Omental fat pad (tissue), 4 donors: ENCODE results near the gene PI4K2A. TPM values are rescaled to one million over a fixed set of nuclear protein-coding genes. Genes with fewer than 3 reads are reported as not detected.
"Not testable (repeated sequence)": the region's sequence is repeated elsewhere in the genome, so short reads cannot be mapped to it uniquely, and the experiment has no call there.

Experiments
- ATAC-seq: fragments of 150-250 bp; one replicate; pipeline ENCODE4 v1.9.1; 2016; ENCODE audit warnings: mild to moderate bottlenecking, moderate library complexity; ENCODE audit not compliant: low FRiP score
- DNase-seq: peaks from one replicate; pipeline ENCODE4 v3.0.0-alpha.2; 2019; ENCODE audit warnings: low spot score
- CTCF ChIP-seq, 3 donors: fragments of 450-650 bp; IDR thresholded peaks; one replicate each; pipeline ENCODE4 v1.5.1; 2016 to 2017; ENCODE audit warnings: antibody characterized with exemption in 3 of 3, mild to moderate bottlenecking in 3 of 3, moderate library complexity in 2 of 3
- total RNA-seq, 4 donors: library from RNA; depleted of rRNA; stranded (reverse); fragments of >200 nt; gene quantifications; one replicate each; pipeline ENCODE4 v1.1.0, GENCODE V29; 2016

PI4K2A gene
- total RNA-seq, 4 donors from 2014 or later: 11.7 to 33.9 (median 17.8) TPM

- ATAC-seq: no peak
- no peak for TF ChIP-seq CTCF (IDR thresholded peaks at IDR 0.05)
- DNase-seq: no peak
These were observed 34.8 kb downstream of the PI4K2A start for GRCh38 chr10:97675222-97675621.

- ATAC-seq (peak; percentile 74), DNase-seq (no peak)
- no peak for TF ChIP-seq CTCF (IDR thresholded peaks at IDR 0.05)
These were observed 36.5 kb downstream of the PI4K2A start for GRCh38 chr10:97676770-97677581.

- ATAC-seq (no peak), DNase-seq (no peak)
- TF ChIP-seq CTCF (IDR thresholded peaks at IDR 0.05): no peak
These were observed 39.1 kb downstream of the PI4K2A start for GRCh38 chr10:97679594-97679993.

GRCh38 chr10:97682042-97682441, 41.6 kb downstream of the PI4K2A start:
- DNase-seq (no peak), ATAC-seq (no peak)
- TF ChIP-seq CTCF (IDR thresholded peaks at IDR 0.05): no peak

GRCh38 chr10:97683556-97684367, 43.3 kb downstream of the PI4K2A start:
- TF ChIP-seq CTCF (IDR thresholded peaks at IDR 0.05): no peak
- DNase-seq: no peak
- ATAC-seq: no peak

- DNase-seq, ATAC-seq: not testable (repeated sequence)
These were observed 43.9 kb downstream of the PI4K2A start for GRCh38 chr10:97684368-97684713.

GRCh38 chr10:97684866-97685394, 44.5 kb downstream of the PI4K2A start:
- TF ChIP-seq CTCF (IDR thresholded peaks at IDR 0.05): no peak
- DNase-seq (no peak), ATAC-seq (no peak)
